Urinary bladder (tissue), 4 donors: ENCODE data around the gene DAND5. TPM values are rescaled to one million over a fixed set of nuclear protein-coding genes. Genes with fewer than 3 reads are reported as not detected.

Experiments used
- DNase-seq: peaks from one replicate; pipeline ENCODE4 v3.0.0-alpha.2; 2015; ENCODE audit errors: extremely low spot score
- H3K27ac ChIP-seq: one replicate; pipeline ENCODE4 v1.5.1; 2013; ENCODE audit warnings: low read depth, mild to moderate bottlenecking, moderate library complexity
- H3K36me3 ChIP-seq: one replicate; pipeline ENCODE4 v1.6.1; 2013; ENCODE audit warnings: mild to moderate bottlenecking, moderate library complexity; ENCODE audit not compliant: insufficient read depth
- H3K4me1 ChIP-seq: one replicate; pipeline ENCODE4 v1.6.1; 2013; ENCODE audit warnings: mild to moderate bottlenecking, moderate library complexity; ENCODE audit not compliant: insufficient read depth
- H3K4me3 ChIP-seq: one replicate; pipeline ENCODE4 v1.5.1; 2013; ENCODE audit warnings: low read depth, low read length
- WGBS: extraction: QIAGEN DNeasy Blood & Tissue Kit; methylation state at CpG from one replicate; pipeline ENCODE4 v1.1.7; 2013; 5-methylcytosine and 5-hydroxymethylcytosine counted together
- polyA plus RNA-seq: library from polyadenylated mRNA; stranded (reverse); fragments of 200-250 nt; gene quantifications from one replicate; pipeline ENCODE4 v1.2.3, GENCODE V29; 2013
- total RNA-seq: library from RNA; depleted of rRNA; stranded (reverse); fragments of >200 nt; gene quantifications from one replicate; pipeline ENCODE4 v1.2.3, GENCODE V29; 2014
- donor health status: healthy with polysubstance abuse.
- donor health status: healthy.

DAND5 gene
- total and polyA plus RNA-seq, 2 donors = not detected

DNA sequence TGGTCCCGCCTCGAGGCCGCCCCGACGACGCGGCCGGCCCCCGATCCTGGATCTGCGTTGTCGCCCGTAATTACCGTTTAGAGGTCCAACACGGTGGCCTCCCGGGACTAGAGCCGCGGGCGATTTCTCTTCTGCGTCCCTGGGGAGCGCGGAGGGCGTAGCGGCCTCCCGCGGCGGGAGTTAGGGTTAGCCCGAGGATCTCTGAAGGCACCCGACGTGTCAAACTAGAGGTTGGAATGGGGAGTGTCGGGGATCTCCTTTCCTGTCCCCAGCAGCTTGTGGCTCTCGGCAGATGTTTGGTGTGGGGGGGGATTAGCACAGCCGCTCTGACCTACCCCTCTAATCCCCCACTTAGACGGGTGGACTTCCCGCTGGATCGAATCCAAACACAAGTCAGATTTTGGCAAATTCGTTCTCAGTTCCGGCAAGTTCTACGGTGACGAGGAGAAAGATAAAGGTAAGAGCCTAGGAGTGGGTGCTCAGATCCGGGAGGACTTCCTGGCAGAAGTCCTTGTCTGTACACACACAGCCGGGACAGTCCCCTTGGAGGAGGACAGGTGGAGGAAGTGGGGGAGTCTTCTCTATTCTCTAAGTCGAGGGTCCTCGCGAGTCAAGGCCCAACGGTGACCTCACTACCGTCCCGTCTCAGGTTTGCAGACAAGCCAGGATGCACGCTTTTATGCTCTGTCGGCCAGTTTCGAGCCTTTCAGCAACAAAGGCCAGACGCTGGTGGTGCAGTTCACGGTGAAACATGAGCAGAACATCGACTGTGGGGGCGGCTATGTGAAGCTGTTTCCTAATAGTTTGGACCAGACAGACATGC is 30.4 kb upstream of the DAND5 start:
- H3K36me3 ChIP-seq = peaks cover 2% of the 10 kb centered on the region
- DNase-seq = no peak
- H3K4me1 ChIP-seq = peaks cover 3% of the 10 kb centered on the region
- WGBS = under 1% methylated on average over 54 of the region's 54 CpGs
- peak overlapping the region; percentile 85 for H3K27ac ChIP-seq
- peak overlapping the region; percentile 80 for H3K4me3 ChIP-seq

DNA sequence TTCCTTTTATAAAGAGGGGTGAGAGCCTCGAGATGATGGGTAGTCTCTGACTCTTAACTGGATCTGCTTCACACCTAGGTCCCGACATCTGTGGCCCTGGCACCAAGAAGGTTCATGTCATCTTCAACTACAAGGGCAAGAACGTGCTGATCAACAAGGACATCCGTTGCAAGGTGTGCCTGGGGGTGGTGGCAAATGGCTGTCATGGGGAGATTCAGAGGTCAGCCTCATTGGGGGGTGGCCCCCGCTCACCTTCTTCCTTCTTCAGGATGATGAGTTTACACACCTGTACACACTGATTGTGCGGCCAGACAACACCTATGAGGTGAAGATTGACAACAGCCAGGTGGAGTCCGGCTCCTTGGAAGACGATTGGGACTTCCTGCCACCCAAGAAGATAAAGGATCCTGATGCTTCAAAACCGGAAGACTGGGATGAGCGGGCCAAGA is 29.4 kb upstream of the DAND5 start:
- H3K4me1 ChIP-seq = peaks cover 3% of the 10 kb centered on the region
- no peak overlapping the region for H3K27ac ChIP-seq
- peaks cover 2% of the 10 kb centered on the region for H3K36me3 ChIP-seq
- no peak for DNase-seq
- H3K4me3 ChIP-seq = no peak overlapping the region
- WGBS = 65% methylated on average over 10 of the region's 10 CpGs

DNA sequence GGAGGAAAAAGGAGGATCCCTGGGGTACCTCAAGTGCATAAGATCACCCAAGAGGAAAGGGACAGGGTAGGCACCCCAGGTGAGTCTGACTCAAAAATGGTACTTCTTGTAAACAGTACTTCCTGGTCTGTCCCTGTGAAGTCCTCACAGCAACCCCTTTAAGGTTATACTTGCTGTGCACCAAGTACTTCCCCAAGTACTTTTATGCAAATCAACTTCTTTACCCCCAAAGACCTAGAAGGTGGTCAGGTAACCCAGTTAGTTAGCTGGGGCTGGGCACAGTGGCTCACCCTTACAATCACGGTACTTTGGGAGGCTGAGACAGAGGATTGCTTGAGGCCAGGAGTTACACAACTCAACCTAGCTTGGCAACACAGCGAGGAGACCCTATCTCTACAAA is 28.5 kb upstream of the DAND5 start:
- H3K4me3 ChIP-seq = no peak overlapping the region
- no peak overlapping the region for H3K27ac ChIP-seq
- peaks cover 3% of the 10 kb centered on the region for H3K4me1 ChIP-seq
- peaks cover 2% of the 10 kb centered on the region for H3K36me3 ChIP-seq
- WGBS = 81% methylated on average over 2 of the region's 2 CpGs
- DNase-seq = no peak

DNA sequence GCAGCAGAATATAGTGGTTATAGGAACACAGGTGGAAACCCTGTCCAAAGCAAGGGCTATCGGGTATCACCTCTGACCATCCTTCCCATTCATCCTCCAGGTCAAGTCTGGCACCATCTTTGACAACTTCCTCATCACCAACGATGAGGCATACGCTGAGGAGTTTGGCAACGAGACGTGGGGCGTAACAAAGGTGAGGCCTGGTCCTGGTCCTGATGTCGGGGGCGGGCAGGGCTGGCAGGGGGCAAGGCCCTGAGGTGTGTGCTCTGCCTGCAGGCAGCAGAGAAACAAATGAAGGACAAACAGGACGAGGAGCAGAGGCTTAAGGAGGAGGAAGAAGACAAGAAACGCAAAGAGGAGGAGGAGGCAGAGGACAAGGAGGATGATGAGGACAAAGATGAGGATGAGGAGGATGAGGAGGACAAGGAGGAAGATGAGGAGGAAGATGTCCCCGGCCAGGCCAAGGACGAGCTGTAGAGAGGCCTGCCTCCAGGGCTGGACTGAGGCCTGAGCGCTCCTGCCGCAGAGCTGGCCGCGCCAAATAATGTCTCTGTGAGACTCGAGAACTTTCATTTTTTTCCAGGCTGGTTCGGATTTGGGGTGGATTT is 25.8 kb upstream of the DAND5 start:
- H3K36me3 ChIP-seq = peaks cover 2% of the 10 kb centered on the region
- DNase-seq = no peak

DNA sequence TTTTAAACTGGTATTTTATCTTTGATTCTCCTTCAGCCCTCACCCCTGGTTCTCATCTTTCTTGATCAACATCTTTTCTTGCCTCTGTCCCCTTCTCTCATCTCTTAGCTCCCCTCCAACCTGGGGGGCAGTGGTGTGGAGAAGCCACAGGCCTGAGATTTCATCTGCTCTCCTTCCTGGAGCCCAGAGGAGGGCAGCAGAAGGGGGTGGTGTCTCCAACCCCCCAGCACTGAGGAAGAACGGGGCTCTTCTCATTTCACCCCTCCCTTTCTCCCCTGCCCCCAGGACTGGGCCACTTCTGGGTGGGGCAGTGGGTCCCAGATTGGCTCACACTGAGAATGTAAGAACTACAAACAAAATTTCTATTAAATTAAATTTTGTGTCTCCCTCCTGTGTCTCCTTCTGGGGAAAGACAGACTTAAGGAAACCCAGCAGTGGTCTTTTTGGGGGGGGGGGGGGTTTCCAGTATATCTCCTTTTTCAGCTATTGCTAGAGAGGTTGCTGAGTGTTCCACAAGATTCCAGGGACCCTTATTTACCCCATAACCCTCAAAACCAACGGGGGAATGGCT is 25.2 kb upstream of the DAND5 start:
- peaks cover 2% of the 10 kb centered on the region for H3K36me3 ChIP-seq
- H3K4me1 ChIP-seq = peaks cover 7% of the 10 kb centered on the region
- 64% methylated on average over 2 of the region's 2 CpGs for WGBS
- H3K4me3 ChIP-seq = no peak overlapping the region
- no peak overlapping the region for H3K27ac ChIP-seq
- no peak for DNase-seq

More for the DNA sequence above, 25.8 kb upstream of the DAND5 start:
- Histone ChIP-seq H3K4me1 (peaks cover 7% of the 10 kb centered on the region), H3K4me3 (no peak overlapping the region), H3K27ac (no peak overlapping the region)
- 83% methylated on average over 18 of the region's 18 CpGs for WGBS

DNA sequence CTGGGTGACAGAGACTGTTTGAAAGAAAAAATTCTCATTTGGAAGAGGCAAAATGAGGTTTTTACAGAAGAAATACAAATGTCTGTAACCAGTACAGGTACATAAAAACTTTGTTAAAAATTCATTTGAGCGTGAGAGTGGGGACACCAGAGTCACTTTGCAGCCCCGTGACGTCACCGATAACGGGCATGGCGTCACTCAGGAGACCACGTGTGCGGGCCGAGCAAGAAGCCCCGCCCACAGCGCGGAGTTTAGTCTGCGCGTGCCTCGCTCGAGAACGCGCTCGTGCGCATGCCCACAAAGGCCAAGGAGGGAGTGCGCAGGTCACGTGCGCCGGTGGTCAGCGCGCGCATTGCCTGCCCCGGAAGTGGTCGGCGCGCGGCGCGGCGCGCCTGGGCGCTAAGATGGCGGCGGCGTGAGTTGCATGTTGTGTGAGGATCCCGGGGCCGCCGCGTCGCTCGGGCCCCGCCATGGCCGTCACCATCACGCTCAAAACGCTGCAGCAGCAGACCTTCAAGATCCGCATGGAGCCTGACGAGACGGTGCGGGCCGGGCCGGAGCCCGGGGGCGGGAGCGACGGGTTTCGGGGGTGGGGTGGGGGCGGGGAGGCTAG is 23.8 kb upstream of the DAND5 start, which contains the start of gene RAD23A:
Gene RAD23A, plus strand, starts transcription at position 384 of the 613 bp plus-strand sequence. Its CDS starts 87 bp downstream, at position 471.
- peak; percentile 93 for DNase-seq
- Histone ChIP-seq H3K4me3 (peak within 1 kb of the TSS; percentile 93), H3K36me3 (peaks cover 4% of the 10 kb centered on the region), H3K27ac (peak within 1 kb of the TSS; percentile 75), H3K4me1 (peaks cover 4% of the 10 kb centered on the region)
- under 1% methylated on average over 62 of the region's 62 CpGs for WGBS

DNA sequence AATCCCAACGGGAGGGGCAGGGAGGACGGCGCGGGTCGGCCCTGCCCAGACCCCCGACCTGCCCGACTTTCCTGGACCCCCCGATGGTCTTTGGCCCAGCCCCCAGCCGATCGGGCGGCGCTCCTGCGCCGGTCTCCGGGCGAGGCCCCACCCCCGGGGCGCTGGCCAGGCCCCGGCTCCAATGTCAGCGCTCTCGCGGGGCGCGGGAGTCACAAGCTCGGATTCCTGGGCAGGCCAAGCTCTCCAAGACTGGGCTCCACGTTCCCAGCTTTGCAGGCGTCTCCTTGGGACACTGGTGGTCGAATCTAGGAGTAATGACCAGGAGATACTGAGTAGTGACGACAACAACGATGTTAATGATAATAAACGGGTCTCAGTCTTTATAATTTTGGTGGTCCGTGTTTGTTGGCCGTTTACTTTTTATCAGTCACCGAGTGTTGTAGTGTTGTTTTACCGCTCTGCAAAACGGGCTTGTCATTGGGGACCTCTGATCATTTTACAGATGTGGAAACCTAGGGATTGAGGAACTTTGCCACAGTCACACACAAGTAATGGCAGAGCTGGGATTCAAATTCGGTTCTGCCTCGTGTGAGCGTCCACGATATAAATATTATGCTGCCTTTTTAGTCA is 23.2 kb upstream of the DAND5 start:
- Histone ChIP-seq H3K4me3 (peak overlapping the region; percentile 93), H3K27ac (peak overlapping the region; percentile 75), H3K36me3 (peaks cover 4% of the 10 kb centered on the region), H3K4me1 (peaks cover 4% of the 10 kb centered on the region)
- WGBS = under 1% methylated on average over 40 of the region's 40 CpGs
- DNase-seq = no peak

DNA sequence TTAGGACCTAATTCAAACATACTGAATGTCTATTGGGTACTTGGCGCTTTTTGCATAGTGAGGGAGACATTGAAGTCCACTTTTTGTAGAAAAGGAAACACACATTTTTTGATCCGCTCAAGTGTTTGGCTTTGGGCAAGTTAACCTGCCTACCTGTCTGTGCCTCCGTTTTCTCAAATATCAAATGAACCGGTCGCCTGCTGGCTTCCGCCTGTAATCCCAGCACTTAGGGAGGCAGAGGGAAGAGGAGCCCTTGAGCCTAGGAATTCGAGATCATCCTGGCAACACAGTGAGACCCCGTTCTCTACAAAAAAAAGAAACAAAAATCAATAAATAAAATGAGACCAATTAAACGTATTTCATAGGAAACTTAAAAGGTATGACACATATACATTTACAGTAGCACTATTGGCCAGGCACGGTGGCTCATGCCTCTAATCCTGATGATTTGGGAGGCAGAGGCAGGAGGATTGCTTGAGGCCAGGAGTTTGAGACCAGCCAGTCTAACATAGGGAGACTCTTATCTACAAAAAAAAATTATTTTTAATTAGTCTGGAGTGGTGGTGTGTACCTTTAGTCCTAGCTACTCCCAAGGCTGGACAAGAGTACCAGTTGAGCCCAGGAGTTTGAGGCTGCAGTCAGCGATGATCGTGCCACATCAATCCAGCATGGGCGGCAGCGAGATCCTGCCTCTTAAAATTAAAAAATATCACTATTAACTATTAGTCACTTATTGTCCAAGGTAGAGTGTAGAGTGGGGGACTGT is 22.5 kb upstream of the DAND5 start:
- 56% methylated on average over 14 of the region's 14 CpGs for WGBS
- Histone ChIP-seq H3K4me3 (peak overlapping the region; percentile 93), H3K4me1 (peaks cover 4% of the 10 kb centered on the region), H3K36me3 (peaks cover 2% of the 10 kb centered on the region), H3K27ac (no peak overlapping the region)
- no peak for DNase-seq

DNA sequence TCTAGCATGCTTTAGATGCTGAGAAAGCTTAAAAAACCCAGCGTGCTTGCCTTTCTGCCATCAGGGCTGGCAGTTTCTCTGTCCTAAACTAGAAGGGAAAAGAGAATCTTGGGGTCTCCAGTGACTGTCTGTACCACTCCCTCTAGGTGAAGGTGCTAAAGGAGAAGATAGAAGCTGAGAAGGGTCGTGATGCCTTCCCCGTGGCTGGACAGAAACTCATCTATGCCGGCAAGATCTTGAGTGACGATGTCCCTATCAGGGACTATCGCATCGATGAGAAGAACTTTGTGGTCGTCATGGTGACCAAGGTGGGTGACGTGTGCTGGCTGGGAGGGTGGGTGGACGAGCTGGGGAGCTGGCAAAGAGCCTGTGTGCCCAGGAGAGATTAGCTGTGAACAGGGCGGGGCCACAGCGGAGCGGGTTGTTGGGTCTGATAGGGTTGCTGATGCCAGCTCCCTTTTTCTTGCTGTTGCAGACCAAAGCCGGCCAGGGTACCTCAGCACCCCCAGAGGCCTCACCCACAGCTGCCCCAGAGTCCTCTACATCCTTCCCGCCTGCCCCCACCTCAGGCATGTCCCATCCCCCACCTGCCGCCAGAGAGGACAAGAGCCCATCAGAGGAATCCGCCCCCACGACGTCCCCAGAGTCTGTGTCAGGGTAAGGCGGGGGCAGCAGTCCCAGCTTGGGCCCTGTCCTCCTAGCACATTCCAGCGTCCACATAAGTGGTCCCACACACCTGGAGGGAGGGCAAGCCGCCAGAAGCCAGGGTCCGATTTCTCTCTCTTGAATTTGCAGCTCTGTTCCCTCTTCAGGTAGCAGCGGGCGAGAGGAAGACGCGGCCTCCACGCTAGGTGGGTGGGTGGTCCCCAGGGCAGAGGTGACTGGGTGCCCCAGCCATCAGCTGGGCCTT is 21.4 kb upstream of the DAND5 start:
- Histone ChIP-seq H3K4me3 (no peak overlapping the region), H3K27ac (no peak overlapping the region), H3K36me3 (peaks cover 4% of the 10 kb centered on the region), H3K4me1 (peaks cover 4% of the 10 kb centered on the region)
- WGBS = 88% methylated on average over 28 of the region's 28 CpGs
- DNase-seq = no peak

DNA sequence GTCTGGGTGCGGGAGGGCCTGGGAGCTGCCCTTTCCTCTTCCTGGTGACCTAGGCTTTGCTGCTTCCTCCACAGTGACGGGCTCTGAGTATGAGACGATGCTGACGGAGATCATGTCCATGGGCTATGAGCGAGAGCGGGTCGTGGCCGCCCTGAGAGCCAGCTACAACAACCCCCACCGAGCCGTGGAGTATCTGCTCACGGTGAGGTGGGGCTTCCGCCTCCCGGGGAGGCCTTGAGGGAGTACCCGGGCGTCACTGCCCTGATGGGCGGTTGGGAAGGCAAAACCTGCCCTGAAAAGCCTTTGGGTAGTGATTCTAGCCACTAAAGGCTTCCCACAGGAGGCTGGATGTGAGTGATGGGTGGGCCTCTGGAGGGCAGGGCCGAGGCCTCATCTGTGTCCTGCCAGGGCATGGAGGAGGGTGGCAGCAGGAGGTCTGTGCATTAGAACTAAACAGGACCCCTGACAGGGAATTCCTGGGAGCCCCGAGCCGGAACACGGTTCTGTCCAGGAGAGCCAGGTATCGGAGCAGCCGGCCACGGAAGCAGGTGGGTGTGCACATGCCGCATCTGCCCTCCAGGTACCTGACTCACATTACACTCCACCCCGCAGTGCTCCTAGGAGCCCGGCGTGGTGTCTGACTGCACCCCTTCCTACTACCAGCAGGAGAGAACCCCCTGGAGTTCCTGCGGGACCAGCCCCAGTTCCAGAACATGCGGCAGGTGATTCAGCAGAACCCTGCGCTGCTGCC is 20.6 kb upstream of the DAND5 start:
- DNase-seq = no peak
- H3K27ac ChIP-seq = no peak overlapping the region
- WGBS = 93% methylated on average over 30 of the region's 30 CpGs
- H3K36me3 ChIP-seq = peaks cover 6% of the 10 kb centered on the region
- no peak overlapping the region for H3K4me3 ChIP-seq
- H3K4me1 ChIP-seq = peaks cover 4% of the 10 kb centered on the region

DNA sequence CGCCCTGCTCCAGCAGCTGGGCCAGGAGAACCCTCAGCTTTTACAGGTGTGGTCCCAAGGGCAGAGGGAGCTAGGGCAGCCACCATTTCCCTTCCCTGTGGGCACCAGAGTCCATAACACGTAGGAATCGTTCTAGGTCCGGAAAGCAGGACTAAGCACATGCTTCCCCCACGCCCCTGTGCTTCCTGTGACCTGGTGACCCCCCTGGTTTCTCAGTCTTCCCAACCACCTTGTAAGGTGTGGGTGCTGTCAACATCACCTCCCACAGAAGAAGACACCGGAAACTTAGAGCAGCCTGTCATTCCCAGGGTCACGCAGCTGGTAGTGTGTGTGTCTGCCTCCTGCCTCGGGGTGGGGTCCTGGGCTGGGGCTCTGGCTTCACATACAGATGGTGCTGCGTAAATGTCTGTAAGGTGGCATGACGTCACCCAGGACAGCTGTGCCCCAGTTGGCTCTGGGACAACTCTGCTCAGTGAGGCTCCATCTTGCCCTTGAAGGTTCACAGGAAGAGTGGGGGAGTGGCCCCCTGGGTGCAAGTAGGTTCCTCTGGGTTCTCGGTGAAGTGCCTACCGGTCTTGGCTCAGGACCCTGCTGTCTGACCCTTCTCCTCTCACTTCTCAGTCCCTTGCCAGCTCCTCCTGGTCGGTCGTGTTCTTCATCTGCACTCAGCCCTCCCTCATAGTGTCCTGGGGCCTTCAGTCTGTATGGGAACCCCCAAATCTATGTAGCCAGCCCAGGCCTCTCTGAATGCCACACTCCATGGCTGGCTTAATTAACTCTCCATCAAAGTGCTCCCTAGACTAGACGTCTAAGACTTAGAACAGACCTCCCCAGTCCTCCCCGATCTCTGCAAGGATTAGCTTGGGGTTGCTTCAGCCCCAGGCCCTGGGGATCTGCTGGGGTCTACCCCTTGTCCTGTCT is 19.8 kb upstream of the DAND5 start:
- Histone ChIP-seq H3K27ac (no peak overlapping the region), H3K36me3 (peaks cover 6% of the 10 kb centered on the region), H3K4me1 (peaks cover 4% of the 10 kb centered on the region), H3K4me3 (no peak overlapping the region)
- 82% methylated on average over 16 of the region's 16 CpGs for WGBS
- no peak for DNase-seq
